HCT116 (cell line): ENCODE data around the gene OTULIN. TPM values are rescaled to one million over a fixed set of nuclear protein-coding genes. Genes with fewer than 3 reads are reported as not detected.

ENCODE experiments used
- ATAC-seq: fragments of 200-7000 bp; cut with Tn5 transposase; 2 replicates; pipeline ENCODE4 v1.9.1; 2020; ENCODE audit warnings: mild to moderate bottlenecking, moderate library complexity
- BruUV-seq: library from RNA; stranded (reverse); fragments of 400-500 nt; replicated peaks from 2 replicates; lab custom pipeline; 2021; lab: Mats Ljungman, UMichigan
- CTCF ChIA-PET: fragments of 300-600 bp; sonication (Branson Sonifier 250); formaldehyde crosslinking; loops from one replicate; lab custom pipeline; 2021; ENCODE audit warnings: antibody characterized with exemption; lab: Charles Lee
- POLR2A ChIA-PET: fragments of 300-600, 350-600 bp; sonication (Branson Sonifier 250); formaldehyde crosslinking; loops from one replicate; lab custom pipeline; 2021; ENCODE audit warnings: antibody characterized with exemption; lab: Charles Lee
- RAD21 ChIA-PET, 2 experiments: fragments of 300-600 bp; sonication (Branson Sonifier 250); formaldehyde crosslinking; loops; one replicate each; lab custom pipeline; 2023; ENCODE audit warnings: low total read pairs in 2 of 2; ENCODE audit not compliant: uncharacterized antibody in 2 of 2, unreplicated experiment in 2 of 2, low non-redundant PET in 1 of 2; lab: Charles Lee
- DNase-seq: peaks from one replicate; pipeline ENCODE4 v3.0.0-alpha.2; 2010; ENCODE audit warnings: low read depth, low spot score
- H2AFZ ChIP-seq: fragments of 200-600 bp; shearing (Covaris generic), sonication (generic); 2 replicates; pipeline ENCODE4 v1.6.1; 2017; ENCODE audit warnings: low read depth, mixed run types, mixed read lengths, antibody characterized with exemption, low read length; ENCODE audit not compliant: poor library complexity, severe bottlenecking
- H3K27ac ChIP-seq: 2 replicates; pipeline ENCODE4 v1.5.1; 2012; ENCODE audit warnings: low read depth, low read length
- H3K27me3 ChIP-seq: fragments of 200-600 bp; sonication (generic); 2 replicates; pipeline ENCODE4 v1.6.1; 2016; ENCODE audit warnings: mixed run types, low read length, mixed read lengths; ENCODE audit not compliant: insufficient read depth
- H3K36me3 ChIP-seq, 2 experiments: fragments of 200-500 bp in 1 of 2; fragments of 200-600 bp in 1 of 2; sonication (Bioruptor generic) in 1 of 2; sonication (generic) in 1 of 2; 2 replicates each; pipeline versions ENCODE4 v1.5.1 to v1.6.1; 2014 to 2016; ENCODE audit warnings: low read length in 2 of 2, inconsistent platforms in 1 of 2, mixed read lengths in 1 of 2, mixed run types in 1 of 2; ENCODE audit not compliant: insufficient read depth in 2 of 2, control insufficient read depth in 1 of 2
- H3K4me1 ChIP-seq, 2 experiments: fragments of 200-600 bp in 1 of 2; sonication (generic) in 1 of 2; 2 replicates each; pipeline versions ENCODE4 v1.5.1 to v1.6.1; 2012 to 2017; ENCODE audit warnings: low read length in 2 of 2, inconsistent platforms in 1 of 2, mild to moderate bottlenecking in 1 of 2, mixed read lengths in 1 of 2, mixed run types in 1 of 2, moderate library complexity in 1 of 2; ENCODE audit not compliant: insufficient read depth in 2 of 2, control insufficient read depth in 1 of 2
- H3K4me2 ChIP-seq: fragments of 200-600 bp; sonication (generic); 2 replicates; pipeline ENCODE4 v1.6.1; 2017; ENCODE audit warnings: mixed run types, low read length, mixed read lengths
- H3K4me3 ChIP-seq, 2 experiments: fragments of 200-600 bp in 1 of 2; sonication (generic) in 1 of 2; replicated peaks in 1 of 2; 2 replicates each; pipeline ENCODE4 v1.5.1; 2011 to 2016; ENCODE audit warnings: low read length in 2 of 2, control low read depth in 1 of 2, low read depth in 1 of 2, mild to moderate bottlenecking in 1 of 2, mixed read lengths in 1 of 2, mixed run types in 1 of 2
- H3K79me2 ChIP-seq: fragments of 200-600 bp; sonication (generic); 2 replicates; pipeline ENCODE4 v1.6.1; 2017; ENCODE audit warnings: mild to moderate bottlenecking, mixed run types, low read length, moderate library complexity, mixed read lengths; ENCODE audit not compliant: insufficient read depth
- H3K9ac ChIP-seq: fragments of 200-600 bp; sonication (generic); 2 replicates; pipeline ENCODE4 v1.6.1; 2016; ENCODE audit warnings: low read length, mixed read lengths
- H3K9me2 ChIP-seq: fragments of 200-600 bp; sonication (generic), shearing (Covaris generic); 2 replicates; pipeline ENCODE4 v1.6.1; 2017; ENCODE audit warnings: mixed run types, mild to moderate bottlenecking, moderate library complexity; ENCODE audit not compliant: insufficient read depth
- H3K9me3 ChIP-seq, 2 experiments: fragments of 200-500 bp in 1 of 2; fragments of 200-600 bp in 1 of 2; sonication (Bioruptor generic) in 1 of 2; sonication (generic) in 1 of 2; 2 replicates each; pipeline ENCODE4 v1.6.1; 2014 to 2017; ENCODE audit warnings: low read length in 2 of 2, mixed read lengths in 2 of 2, inconsistent platforms in 1 of 2, low read depth in 1 of 2, mild to moderate bottlenecking in 1 of 2, mixed run types in 1 of 2, moderate library complexity in 1 of 2; ENCODE audit not compliant: control insufficient read depth in 1 of 2, insufficient read depth in 1 of 2
- H4K20me1 ChIP-seq: fragments of 200-600 bp; sonication (generic), shearing (Covaris generic); 2 replicates; pipeline ENCODE4 v1.6.1; 2017; ENCODE audit warnings: mixed run types, mild to moderate bottlenecking, moderate library complexity; ENCODE audit not compliant: insufficient read depth
- ATF3 ChIP-seq: IDR thresholded peaks from 2 replicates; pipeline ENCODE4 v1.6.1; 2012
- CBX3 ChIP-seq: IDR thresholded peaks from 2 replicates; pipeline ENCODE4 v1.6.1; 2012; ENCODE audit warnings: low read depth
- CEBPB ChIP-seq: IDR thresholded peaks from 2 replicates; pipeline ENCODE4 v1.6.1; 2012; ENCODE audit warnings: low read depth
- CTCF ChIP-seq, 3 experiments: fragments of 200-600 bp in 1 of 3; sonication (generic) in 1 of 3; IDR thresholded peaks in 2 of 3; conservative IDR thresholded peaks in 1 of 3; 2 replicates each; pipeline ENCODE4 v1.5.1; 2012 to 2017; ENCODE audit warnings: low read depth in 2 of 3, low read length in 2 of 3, antibody characterized with exemption in 1 of 3, borderline replicate concordance in 1 of 3, control low read depth in 1 of 3, mild to moderate bottlenecking in 1 of 3, mixed read lengths in 1 of 3, mixed run types in 1 of 3, moderate library complexity in 1 of 3; ENCODE audit not compliant: insufficient read depth in 1 of 3
- ELF1 ChIP-seq: IDR thresholded peaks from 2 replicates; pipeline ENCODE4 v1.6.1; 2012; ENCODE audit warnings: low read depth, borderline replicate concordance
- EZH2 ChIP-seq: fragments of 200-600 bp; sonication (generic); IDR thresholded peaks from 2 replicates; pipeline ENCODE4 v1.6.1; 2017; ENCODE audit warnings: antibody characterized with exemption, mixed run types
- FOSL1 ChIP-seq: IDR thresholded peaks from 2 replicates; pipeline ENCODE4 v1.6.1; 2012; ENCODE audit warnings: low read depth
- MAX ChIP-seq: IDR thresholded peaks from 2 replicates; pipeline ENCODE4 v1.6.1; 2012
- POLR2A ChIP-seq: IDR thresholded peaks from 2 replicates; pipeline ENCODE4 v1.7.0; 2011; ENCODE audit warnings: borderline replicate concordance; ENCODE audit not compliant: insufficient read depth, insufficient read length; ENCODE audit errors: extremely low read depth
- SRF ChIP-seq: IDR thresholded peaks from 2 replicates; pipeline ENCODE4 v1.6.1; 2012; ENCODE audit warnings: low read depth
- ZBTB33 ChIP-seq: IDR thresholded peaks from 2 replicates; pipeline ENCODE4 v1.6.1; 2011; ENCODE audit warnings: mild to moderate bottlenecking, low read length, moderate library complexity; ENCODE audit not compliant: insufficient replicate concordance; ENCODE audit errors: extremely low read depth
- ZFX ChIP-seq: fragments of 450-650 bp; IDR thresholded peaks from 2 replicates; pipeline ENCODE4 v1.6.1; 2017
- ZNF274 ChIP-seq: fragments of 200-500 bp; sonication (Bioruptor generic); IDR thresholded peaks from 2 replicates; pipeline ENCODE4 v1.6.1; 2014; ENCODE audit warnings: mild to moderate bottlenecking, low read depth, low read length, inconsistent platforms
- intact Hi-C: fragments of 100-400 bp; cut with micrococcal nuclease; formaldehyde crosslinking; loops from 2 replicates; pipeline ENCODE4 v1.10.0; 2022
- total RNA-seq: library from RNA; stranded (reverse); gene quantifications from one replicate; pipeline ENCODE4 v1.2.1, GENCODE V29; 2021; ENCODE audit not compliant: unreplicated experiment

OTULIN gene
- total RNA-seq, 1 experiment from 2014 or later: 25.7 TPM

- TF ChIP-seq ZBTB33 (no peak), ZFX (no peak), ZNF274 (no peak), CEBPB (no peak), ELF1 (no peak), SRF (no peak)
These were observed 33.8 kb upstream of the OTULIN start (continued) for GRCh38 chr5:14630671-14631070.

- H3K4me3 ChIP-seq: no peak overlapping the region
- RAD21 ChIA-PET: no interaction called here
- H3K9me2 ChIP-seq: no peaks in the 10 kb centered on the region
- no peaks in the 10 kb centered on the region for H4K20me1 ChIP-seq
- no peak for TF ChIP-seq FOSL1
- no peak for TF ChIP-seq EZH2
- TF ChIP-seq ATF3: no peak
- TF ChIP-seq MAX: no peak
- no peak for TF ChIP-seq POLR2A
- TF ChIP-seq CTCF (IDR thresholded peaks at IDR 0.05 in 2 of 3, conservative IDR thresholded peaks at IDR 0.05 in 1 of 3; ENCODE audit: borderline replicate concordance in 1 of 3, insufficient read depth in 1 of 3, low read depth in 2 of 3, low read length in 2 of 3): no peak
- TF ChIP-seq CBX3: no peak
- H3K4me1 ChIP-seq: no peaks in the 10 kb centered on the region
- CTCF ChIA-PET: no interaction called here
- H3K79me2 ChIP-seq: no peaks in the 10 kb centered on the region
- no peak for ATAC-seq
- no peak overlapping the region for H3K4me2 ChIP-seq
- no peaks in the 10 kb centered on the region for H3K9me3 ChIP-seq
- no peak overlapping the region for H2AFZ ChIP-seq
- H3K9ac ChIP-seq: no peak overlapping the region
- no peak for DNase-seq
- H3K36me3 ChIP-seq: no peaks in the 10 kb centered on the region
- POLR2A ChIA-PET: no interaction called here
- no TSS peak for BruUV-seq
- intact Hi-C loops: no loop called here
- H3K27me3 ChIP-seq: peaks cover 20% of the 10 kb centered on the region
- H3K27ac ChIP-seq: no peak overlapping the region
These were observed 28.9 kb upstream of the OTULIN start for GRCh38 chr5:14635656-14636055.
